Nephron (organoid): ENCODE data around the gene L3MBTL4.

Source experiments
- H3K27ac Mint-ChIP-seq, 3 experiments: 2 replicates each; pipeline ENCODE4 v1.8.0; 2020; ENCODE audit warnings: mixed read lengths in 3 of 3, mild to moderate bottlenecking in 2 of 3, moderate library complexity in 1 of 3
- H3K27me3 Mint-ChIP-seq: 2 replicates; pipeline ENCODE4 v1.8.0; 2021; ENCODE audit warnings: low read depth, mild to moderate bottlenecking, moderate library complexity, mixed read lengths
- H3K36me3 Mint-ChIP-seq: 2 replicates; pipeline ENCODE4 v1.8.0; 2020; ENCODE audit warnings: low read depth, mixed read lengths
- H3K4me1 Mint-ChIP-seq: 2 replicates; pipeline ENCODE4 v1.8.0; 2020; ENCODE audit warnings: mixed read lengths
- H3K4me3 Mint-ChIP-seq, 3 experiments: 2 replicates each; pipeline ENCODE4 v1.8.0; 2020; ENCODE audit warnings: mild to moderate bottlenecking in 3 of 3, mixed read lengths in 3 of 3, moderate library complexity in 2 of 3
- H3K9me3 Mint-ChIP-seq: 2 replicates; pipeline ENCODE4 v1.8.0; 2020; ENCODE audit warnings: mixed read lengths
- TF ChIP-seq, protein P1 (sequence below), 3 experiments: fragments of 200-600 bp; sonication (generic); IDR thresholded peaks; one replicate each; pipeline ENCODE4 v1.5.0; 2021; ENCODE audit warnings: antibody characterized with exemption in 3 of 3; ENCODE audit not compliant: unreplicated experiment in 3 of 3

Gene L3MBTL4

DNA sequence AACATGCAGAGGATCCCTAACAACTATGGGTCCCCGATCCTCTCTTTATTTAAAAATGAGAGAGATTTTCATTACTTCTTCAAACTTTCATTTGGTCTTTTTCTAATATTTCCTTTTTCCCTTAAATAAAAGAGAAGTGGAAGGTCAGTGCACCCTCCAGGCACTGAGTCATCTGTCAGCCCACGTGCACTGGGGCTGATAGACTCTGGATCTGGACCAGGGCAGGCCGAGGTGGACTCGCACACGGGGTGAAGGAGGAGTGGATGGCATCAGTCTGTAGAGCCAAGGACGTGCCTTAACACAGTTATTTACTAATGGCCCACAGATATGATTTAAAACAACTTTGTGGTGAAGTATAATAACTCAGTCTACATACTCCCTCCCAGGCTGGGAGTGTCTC is 305.0 kb downstream of the L3MBTL4 start:
- no peaks in the 10 kb centered on the region for H3K36me3 Mint-ChIP-seq
- H3K27me3 Mint-ChIP-seq: no peaks in the 10 kb centered on the region
- peaks cover 5% of the 10 kb centered on the region for H3K4me1 Mint-ChIP-seq
- H3K4me3 Mint-ChIP-seq: no peak overlapping the region
- no peaks in the 10 kb centered on the region for H3K9me3 Mint-ChIP-seq
- TF ChIP-seq, protein P1, sequence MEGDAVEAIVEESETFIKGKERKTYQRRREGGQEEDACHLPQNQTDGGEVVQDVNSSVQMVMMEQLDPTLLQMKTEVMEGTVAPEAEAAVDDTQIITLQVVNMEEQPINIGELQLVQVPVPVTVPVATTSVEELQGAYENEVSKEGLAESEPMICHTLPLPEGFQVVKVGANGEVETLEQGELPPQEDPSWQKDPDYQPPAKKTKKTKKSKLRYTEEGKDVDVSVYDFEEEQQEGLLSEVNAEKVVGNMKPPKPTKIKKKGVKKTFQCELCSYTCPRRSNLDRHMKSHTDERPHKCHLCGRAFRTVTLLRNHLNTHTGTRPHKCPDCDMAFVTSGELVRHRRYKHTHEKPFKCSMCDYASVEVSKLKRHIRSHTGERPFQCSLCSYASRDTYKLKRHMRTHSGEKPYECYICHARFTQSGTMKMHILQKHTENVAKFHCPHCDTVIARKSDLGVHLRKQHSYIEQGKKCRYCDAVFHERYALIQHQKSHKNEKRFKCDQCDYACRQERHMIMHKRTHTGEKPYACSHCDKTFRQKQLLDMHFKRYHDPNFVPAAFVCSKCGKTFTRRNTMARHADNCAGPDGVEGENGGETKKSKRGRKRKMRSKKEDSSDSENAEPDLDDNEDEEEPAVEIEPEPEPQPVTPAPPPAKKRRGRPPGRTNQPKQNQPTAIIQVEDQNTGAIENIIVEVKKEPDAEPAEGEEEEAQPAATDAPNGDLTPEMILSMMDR (IDR thresholded peaks at IDR 0.05; ENCODE audit: unreplicated experiment in 3 of 3): no peak
- H3K27ac Mint-ChIP-seq: no peak overlapping the region

- H3K9me3 Mint-ChIP-seq: no peaks in the 10 kb centered on the region
- no peaks in the 10 kb centered on the region for H3K27me3 Mint-ChIP-seq
- no peak overlapping the region for H3K4me3 Mint-ChIP-seq
- no peak overlapping the region for H3K27ac Mint-ChIP-seq
- H3K4me1 Mint-ChIP-seq: peaks cover 5% of the 10 kb centered on the region
- TF ChIP-seq, protein P1 (IDR thresholded peaks at IDR 0.05; ENCODE audit: unreplicated experiment in 3 of 3): no peak
- no peaks in the 10 kb centered on the region for H3K36me3 Mint-ChIP-seq
These were observed 306.9 kb downstream of the L3MBTL4 start for GRCh38 chr18:6107794-6108193.

GRCh38 chr18:6106091-6106685 is 308.5 kb downstream of the L3MBTL4 start:
- Mint-ChIP-seq H3K4me1 (peaks cover 5% of the 10 kb centered on the region), H3K9me3 (no peaks in the 10 kb centered on the region), H3K36me3 (no peaks in the 10 kb centered on the region), H3K27ac (peak overlapping the region in 1 of 3 experiments; percentile 9), H3K27me3 (no peaks in the 10 kb centered on the region), H3K4me3 (no peak overlapping the region)
- TF ChIP-seq, protein P1 (IDR thresholded peaks at IDR 0.05; ENCODE audit: unreplicated experiment in 3 of 3): no peak

GRCh38 chr18:6103741-6104140 is 311.0 kb downstream of the L3MBTL4 start:
- Mint-ChIP-seq H3K27me3 (no peaks in the 10 kb centered on the region), H3K9me3 (no peaks in the 10 kb centered on the region), H3K4me1 (peaks cover 5% of the 10 kb centered on the region), H3K36me3 (no peaks in the 10 kb centered on the region), H3K27ac (no peak overlapping the region), H3K4me3 (no peak overlapping the region)
- TF ChIP-seq, protein P1 (IDR thresholded peaks at IDR 0.05; ENCODE audit: unreplicated experiment in 3 of 3): no peak

DNA sequence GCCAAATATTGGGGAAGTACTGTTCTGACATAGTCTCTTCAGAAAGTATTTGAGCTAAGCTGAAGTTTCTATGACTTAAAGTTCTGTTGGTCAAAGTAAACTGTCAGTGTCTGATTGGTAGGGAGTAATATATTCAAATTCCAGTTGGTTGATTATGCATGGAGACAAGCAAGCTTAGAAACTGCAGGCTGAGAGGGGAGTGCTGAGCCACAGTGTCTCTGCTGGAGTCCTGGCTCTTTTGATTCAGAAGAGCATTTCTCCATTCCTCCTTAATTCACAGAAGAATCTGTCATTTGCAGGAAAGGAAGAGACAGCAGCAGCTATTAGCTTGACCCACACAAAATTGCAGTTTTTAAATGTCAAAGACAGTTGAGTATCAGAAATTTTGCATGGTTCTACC is 318.0 kb downstream of the L3MBTL4 start:
- no peaks in the 10 kb centered on the region for H3K27me3 Mint-ChIP-seq
- no peak overlapping the region for H3K27ac Mint-ChIP-seq
- TF ChIP-seq, protein P1 (IDR thresholded peaks at IDR 0.05; ENCODE audit: unreplicated experiment in 3 of 3): no peak
- no peaks in the 10 kb centered on the region for H3K9me3 Mint-ChIP-seq
- no peak overlapping the region for H3K4me3 Mint-ChIP-seq
- H3K4me1 Mint-ChIP-seq: no peaks in the 10 kb centered on the region
- no peaks in the 10 kb centered on the region for H3K36me3 Mint-ChIP-seq

GRCh38 chr18:6088432-6088831 is 326.3 kb downstream of the L3MBTL4 start:
- TF ChIP-seq, protein P1 (IDR thresholded peaks at IDR 0.05; ENCODE audit: unreplicated experiment in 3 of 3): no peak
- H3K36me3 Mint-ChIP-seq: no peaks in the 10 kb centered on the region
- no peaks in the 10 kb centered on the region for H3K27me3 Mint-ChIP-seq
- no peaks in the 10 kb centered on the region for H3K9me3 Mint-ChIP-seq
- no peaks in the 10 kb centered on the region for H3K4me1 Mint-ChIP-seq
- H3K4me3 Mint-ChIP-seq: no peak overlapping the region
- H3K27ac Mint-ChIP-seq: no peak overlapping the region
